GM12874 (cell line): ENCODE measurements around the gene LELP1.

Experiments
- CTCF ChIP-seq: IDR thresholded peaks from 2 replicates; pipeline ENCODE4 v1.5.1; 2011; ENCODE audit warnings: low read depth, mild to moderate bottlenecking, control low read depth, low read length, moderate library complexity; ENCODE audit not compliant: insufficient read depth

LELP1 gene

GRCh38 chr1:153213519-153213918 lies 10.3 kb downstream of the LELP1 start:
- no peak for TF ChIP-seq CTCF

- no peak for TF ChIP-seq CTCF
Measured at GRCh38 chr1:153217212-153217611, 14.0 kb downstream of the LELP1 start, which contains the start of gene PRR9. Gene PRR9, plus strand, starts transcription at chr1:153217584. Its CDS starts 561 bp downstream, at chr1:153218145.

GRCh38 chr1:153217744-153218416 lies 14.7 kb downstream of the LELP1 start:
- no peak for TF ChIP-seq CTCF

- TF ChIP-seq CTCF, result no peak
Measured at GRCh38 chr1:153220606-153221303, 17.5 kb downstream of the LELP1 start.

GRCh38 chr1:153223040-153223891 lies 20.0 kb downstream of the LELP1 start:
- TF ChIP-seq CTCF, result peak; percentile 61

- TF ChIP-seq CTCF, result no peak
Measured at GRCh38 chr1:153227810-153228209, 24.6 kb downstream of the LELP1 start.

GRCh38 chr1:153228491-153228890 lies 25.3 kb downstream of the LELP1 start:
- TF ChIP-seq CTCF, result no peak
